GM23338 (cell line): ENCODE measurements around the gene PGLYRP4. TPM values are rescaled to one million over a fixed set of nuclear protein-coding genes. Genes with fewer than 3 reads are reported as not detected.

Experiments
- CTCF ChIP-seq, 2 experiments: fragments of 200-600 bp in 1 of 2; sonication (generic) in 1 of 2; conservative IDR thresholded peaks; 2 replicates each; pipeline versions ENCODE4 v1.5.1 to v1.6.1; 2016 to 2017; ENCODE audit warnings: antibody characterized with exemption in 2 of 2, low read depth in 2 of 2, mild to moderate bottlenecking in 2 of 2, moderate library complexity in 1 of 2
- EZH2phosphoT487 ChIP-seq: fragments of 200-600 bp; sonication (generic); IDR thresholded peaks from one replicate; pipeline ENCODE4 v1.8.1; 2018; ENCODE audit warnings: antibody characterized with exemption; ENCODE audit not compliant: unreplicated experiment
- JUNB ChIP-seq: IDR thresholded peaks from one replicate; pipeline ENCODE4 v1.6.1; 2016; ENCODE audit warnings: antibody characterized with exemption; ENCODE audit not compliant: unreplicated experiment
- NANOG ChIP-seq: IDR thresholded peaks from 2 replicates; pipeline ENCODE4 v1.6.1; 2016; ENCODE audit warnings: antibody characterized with exemption, borderline replicate concordance
- POLR2AphosphoS5 ChIP-seq: IDR thresholded peaks from 2 replicates; pipeline ENCODE4 v1.6.1; 2016; ENCODE audit warnings: antibody characterized with exemption, low read depth
- STAT1 ChIP-seq: IDR thresholded peaks from one replicate; pipeline ENCODE4 v1.6.1; 2016; ENCODE audit warnings: antibody characterized with exemption; ENCODE audit not compliant: unreplicated experiment
- ZNF114 ChIP-seq: fragments of 250-450 bp; sonication (Bioruptor Pico); IDR thresholded peaks from 2 replicates; pipeline ENCODE4 v1.5.0; 2020; ENCODE audit warnings: mild to moderate bottlenecking, moderate library complexity
- ZNF462 ChIP-seq: fragments of 250-450 bp; sonication (Bioruptor Pico); IDR thresholded peaks from 2 replicates; pipeline ENCODE4 v1.5.0; 2020; ENCODE audit warnings: mild to moderate bottlenecking, moderate library complexity
- polyA plus RNA-seq: library from polyadenylated mRNA; unstranded; fragments of >200 nt; fragmentation: Nextera tagmentation; extraction: Ambion mirVana; gene quantifications from 2 replicates; pipeline ENCODE4 v1.2.1, GENCODE V29; 2016
- total RNA-seq: library from RNA; depleted of rRNA; stranded (reverse); fragments of >200 nt; shearing (Covaris generic); gene quantifications from 2 replicates; pipeline ENCODE4 v1.2.3, GENCODE V29; 2014

Gene PGLYRP4
- total and polyA plus RNA-seq, 2 experiments from 2014 or later, result not detected

- TF ChIP-seq ZNF462 (CRISPR knock-in tag), result no peak
- TF ChIP-seq EZH2phosphoT487, result no peak
- TF ChIP-seq JUNB, result no peak
- no peak for TF ChIP-seq STAT1
- no peak for TF ChIP-seq CTCF (conservative IDR thresholded peaks at IDR 0.05; ENCODE audit: low read depth in 2 of 2)
- no peak for TF ChIP-seq POLR2AphosphoS5
- no peak for TF ChIP-seq NANOG
- TF ChIP-seq ZNF114 (CRISPR knock-in tag), result no peak
Observed at GRCh38 chr1:153365696-153366095, 17.1 kb upstream of the PGLYRP4 start (continued).
